Stimulated activated CD4-positive, alpha-beta T cell treated with anti-CD3 and anti-CD28 coated beads, Interleukin-15, amount 100 ng/mL, for 24 hours (primary cell): ENCODE results near the gene R3HDM1.
A peak's percentile ranks its signal among the peaks of the same experiment; 100 is the strongest.
"Not testable (repeated sequence)": the region's sequence is repeated elsewhere in the genome, so short reads cannot be mapped to it uniquely, and the experiment has no call there.

Experiments
- DNase-seq: peaks from one replicate; pipeline ENCODE4 v3.0.0-alpha.2; 2020

Gene R3HDM1

GRCh38 chr2:135647836-135648579 is 116.7 kb downstream of the R3HDM1 start:
- DNase-seq: no peak

- DNase-seq: no peak
These were observed 119.4 kb downstream of the R3HDM1 start for GRCh38 chr2:135650721-135651120.

GRCh38 chr2:135651717-135652116 is 120.4 kb downstream of the R3HDM1 start:
- no peak for DNase-seq

DNA sequence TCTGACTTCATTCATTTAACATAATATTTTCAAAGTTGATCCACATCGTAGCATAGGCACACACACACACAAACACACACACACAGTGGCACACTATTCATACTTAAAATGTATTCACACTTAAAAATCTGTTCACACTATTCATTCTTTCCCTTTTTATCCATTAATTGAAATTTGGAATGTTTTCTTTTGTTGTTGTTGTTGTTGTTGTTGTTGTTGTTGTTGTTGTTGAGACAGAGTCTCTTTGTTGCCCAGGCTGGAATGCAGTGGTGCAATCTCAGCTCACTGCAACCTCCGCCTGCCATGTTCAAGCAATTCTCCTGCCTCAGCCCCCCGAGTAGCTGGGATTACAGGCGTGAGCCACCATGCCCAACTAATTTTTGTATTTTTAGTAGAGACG is 123.0 kb downstream of the R3HDM1 start:
- not testable (repeated sequence) for DNase-seq

- peak; percentile 42 for DNase-seq
These were observed 126.7 kb downstream of the R3HDM1 start for GRCh38 chr2:135657806-135658582.

- DNase-seq: no peak
These were observed 130.8 kb downstream of the R3HDM1 start for GRCh38 chr2:135662088-135662487.

GRCh38 chr2:135663148-135663700 is 131.9 kb downstream of the R3HDM1 start:
- no peak for DNase-seq

GRCh38 chr2:135664623-135665068 is 133.4 kb downstream of the R3HDM1 start:
- no peak for DNase-seq

GRCh38 chr2:135667045-135667444 is 135.8 kb downstream of the R3HDM1 start:
- no peak for DNase-seq

GRCh38 chr2:135674453-135674852 is 143.2 kb downstream of the R3HDM1 start:
- DNase-seq: no peak

DNA sequence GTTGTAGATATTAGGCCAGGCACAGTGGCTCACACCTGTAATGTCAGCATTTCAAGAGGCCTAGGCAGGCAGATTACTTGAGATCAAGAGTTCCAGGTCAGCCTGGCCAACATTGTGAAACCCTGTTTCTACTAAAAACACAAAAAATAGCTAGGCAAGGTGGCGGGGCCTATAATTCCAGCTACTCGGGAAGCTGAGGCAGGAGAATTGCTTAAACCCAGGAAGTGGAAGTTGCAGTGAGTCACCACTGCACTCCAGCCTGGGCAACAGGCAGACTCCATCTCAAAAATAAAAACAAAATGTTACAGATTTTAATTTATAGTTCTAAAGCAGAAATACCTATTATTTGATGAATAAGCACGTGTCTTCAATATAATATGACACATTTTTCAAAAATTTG is 144.7 kb downstream of the R3HDM1 start:
- no peak for DNase-seq

DNA sequence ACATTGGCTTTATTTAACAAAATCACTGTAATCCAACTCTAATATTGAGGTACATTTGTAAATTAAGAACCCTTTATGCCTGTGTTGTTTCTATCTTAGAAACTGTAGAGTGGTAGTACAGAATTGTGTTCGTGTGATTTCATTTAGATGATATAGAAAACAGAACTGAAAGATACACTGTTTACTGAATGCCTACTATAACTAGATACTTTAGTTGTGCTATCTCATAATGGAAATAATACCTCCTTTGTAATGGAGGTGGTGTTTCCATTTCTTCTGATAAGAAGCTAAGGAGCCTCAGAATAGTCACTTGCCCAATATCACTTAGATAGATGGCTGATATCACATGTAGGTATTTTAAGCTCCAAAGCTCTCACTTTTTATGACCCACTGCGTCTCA is 147.8 kb downstream of the R3HDM1 start:
- DNase-seq: no peak

DNA sequence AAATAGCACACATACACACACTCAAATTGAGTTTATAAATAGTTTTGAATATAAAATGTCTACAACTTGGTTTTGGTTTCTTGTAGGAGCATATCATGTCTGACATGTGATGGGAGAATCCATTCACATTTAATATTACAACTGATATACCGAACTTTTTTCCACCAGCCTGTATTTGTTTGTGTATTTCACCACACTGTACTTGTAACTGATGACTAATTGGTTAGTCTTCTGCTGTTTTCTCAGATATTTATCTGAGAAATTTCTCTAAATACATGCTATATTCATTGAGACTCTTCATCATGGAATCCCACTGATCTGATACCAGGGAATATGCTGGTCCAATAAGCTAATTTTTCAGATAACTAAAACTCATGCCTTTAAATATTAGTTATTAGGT is 154.1 kb downstream of the R3HDM1 start:
- DNase-seq: no peak

DNA sequence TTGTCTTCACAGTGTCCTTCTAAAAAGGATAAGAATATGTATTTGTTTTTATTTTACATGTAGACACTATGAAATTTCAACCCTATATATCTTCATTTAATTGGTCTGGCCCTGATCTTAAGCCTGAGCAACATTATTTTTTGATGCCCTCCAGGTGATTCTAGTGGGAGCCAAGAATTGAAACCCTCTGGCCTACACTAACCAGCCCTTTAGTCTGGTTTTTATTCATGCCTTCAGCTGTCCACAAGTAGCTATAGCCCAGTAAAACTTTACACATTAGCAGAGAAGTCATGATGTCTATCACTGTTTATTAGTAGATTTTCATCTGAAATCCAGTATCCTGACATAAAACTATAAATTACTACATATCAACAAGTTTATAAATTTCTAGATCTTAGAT is 157.7 kb downstream of the R3HDM1 start:
- DNase-seq: no peak

DNA sequence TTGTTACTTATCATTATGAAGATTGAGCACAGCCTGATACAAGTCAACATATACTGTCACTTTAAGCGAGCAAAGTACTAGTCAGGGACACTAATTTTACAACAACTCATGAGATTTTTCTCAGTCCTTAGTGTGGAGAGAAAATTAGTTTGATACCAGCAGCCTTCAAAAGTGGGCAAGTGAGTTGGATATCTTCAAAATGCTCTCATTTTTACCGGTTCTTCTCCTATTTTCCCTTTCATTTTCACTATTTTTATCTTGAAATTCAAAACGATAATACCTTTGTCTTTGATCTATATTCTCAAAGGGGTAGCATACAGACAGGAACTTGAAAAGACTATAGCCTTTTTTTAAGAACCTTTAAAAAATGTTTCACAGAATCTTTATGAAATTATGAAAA is 158.4 kb downstream of the R3HDM1 start:
- DNase-seq: no peak

DNA sequence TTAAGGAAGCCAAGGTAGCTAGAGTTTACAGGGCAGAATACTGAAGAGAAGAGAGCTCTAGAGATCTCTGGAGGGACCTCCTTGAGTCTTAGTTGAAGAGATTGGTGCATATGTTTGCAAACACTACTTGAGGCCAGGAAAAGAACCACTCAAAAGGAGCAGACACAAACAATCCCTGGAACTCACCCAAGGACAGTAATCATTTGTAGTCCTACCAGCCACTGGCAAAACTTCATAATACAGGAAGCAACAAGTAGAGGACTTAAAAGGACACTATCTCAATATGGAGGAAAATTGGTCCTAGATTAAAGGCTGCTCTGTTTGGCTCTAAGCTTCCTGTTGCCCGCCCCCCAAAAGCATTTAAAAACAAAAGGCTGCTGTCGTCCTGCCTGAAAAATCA is 163.4 kb downstream of the R3HDM1 start:
- no peak for DNase-seq

DNA sequence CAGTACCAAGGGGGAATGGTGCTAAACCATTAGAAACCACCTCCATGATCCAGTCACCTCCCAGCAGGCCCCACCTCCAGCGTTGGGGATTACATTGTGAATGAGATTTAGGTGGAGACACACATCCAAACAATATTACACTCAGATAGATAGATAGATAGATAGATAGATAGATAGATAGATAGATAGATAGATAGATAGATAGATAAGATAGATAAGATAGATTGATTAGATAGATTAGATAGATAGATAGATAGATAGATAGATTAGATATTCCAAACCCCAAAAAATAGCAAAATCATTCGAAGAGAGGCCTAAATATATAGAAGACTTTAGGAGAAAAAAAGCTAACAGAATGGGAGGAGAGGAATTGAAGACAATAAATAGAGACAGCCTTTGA is 167.6 kb downstream of the R3HDM1 start:
- DNase-seq: no peak

- DNase-seq: no peak
These were observed 170.2 kb downstream of the R3HDM1 start for GRCh38 chr2:135701442-135701841.

DNA sequence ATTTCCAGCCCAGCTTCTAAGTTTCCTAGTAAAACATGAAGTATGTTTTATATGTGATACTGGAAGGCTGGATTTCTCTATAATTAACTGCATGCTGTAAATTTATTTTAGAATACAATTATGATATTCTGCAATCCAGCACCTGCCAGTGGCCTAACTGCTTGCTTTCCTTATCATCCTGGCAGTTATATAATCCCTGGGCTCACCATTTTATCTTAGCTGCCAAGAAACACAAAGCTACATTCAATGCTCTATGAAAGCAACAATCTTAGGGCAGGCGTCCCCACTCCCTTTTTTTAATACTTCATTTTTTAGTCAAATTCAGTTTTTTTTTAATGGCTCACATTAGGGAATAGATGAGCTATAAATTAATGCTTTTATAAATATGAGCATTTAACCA is 172.0 kb downstream of the R3HDM1 start:
- no peak for DNase-seq

GRCh38 chr2:135704075-135704474 is 172.8 kb downstream of the R3HDM1 start:
- DNase-seq: not testable (repeated sequence)

GRCh38 chr2:135708159-135708558 is 176.9 kb downstream of the R3HDM1 start:
- no peak for DNase-seq

DNA sequence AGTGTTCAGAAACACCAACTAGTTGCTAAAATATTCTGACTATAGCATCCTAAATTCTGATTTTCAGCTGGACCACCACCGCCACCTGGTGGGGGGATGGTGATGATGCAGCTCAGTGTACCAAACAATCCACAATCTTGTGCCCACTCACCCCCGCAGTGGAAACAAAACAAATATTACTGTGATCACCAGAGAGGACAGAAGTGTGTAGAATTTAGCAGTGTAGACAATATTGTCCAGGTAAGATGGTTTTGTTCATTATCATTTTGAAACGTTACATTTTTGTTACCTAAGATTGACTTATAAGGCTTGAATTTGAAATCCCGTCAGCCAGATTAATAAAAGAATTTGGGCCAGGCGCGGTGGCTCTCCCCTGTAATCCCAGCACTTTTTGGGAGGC is 178.7 kb downstream of the R3HDM1 start:
- DNase-seq: peak; percentile 75

DNA sequence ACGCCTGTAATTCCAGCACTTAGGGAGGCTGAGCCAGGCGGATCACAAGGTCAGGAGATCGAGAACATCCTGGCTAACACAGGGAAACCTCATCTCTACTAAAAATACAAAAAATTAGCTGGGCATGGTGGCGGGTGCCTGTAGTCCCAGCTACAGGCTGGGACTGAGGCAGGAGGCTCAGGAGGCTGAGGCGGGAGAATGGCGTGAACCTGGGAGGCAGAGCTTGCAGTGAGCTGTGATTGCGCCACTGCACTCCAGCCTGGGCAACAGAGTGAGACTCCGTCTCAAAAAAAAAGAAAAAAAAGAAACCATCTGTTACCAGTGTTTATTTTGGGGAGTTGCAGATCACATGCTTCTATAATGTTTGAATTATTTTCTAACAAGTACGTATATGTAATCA is 183.8 kb downstream of the R3HDM1 start:
- not testable (repeated sequence) for DNase-seq
